HFF-Myc (cell line): ENCODE measurements around the gene TIAM1.

Source experiments
- DNase-seq: peaks from one replicate; pipeline ENCODE4 v3.0.0-alpha.2; 2011; ENCODE audit warnings: low read depth; ENCODE audit errors: extremely low read depth
- H3K4me3 ChIP-seq: replicated peaks from 2 replicates; pipeline ENCODE4 v1.5.1; 2011; ENCODE audit warnings: low read depth, mild to moderate bottlenecking, control low read depth, low read length
- CTCF ChIP-seq: IDR thresholded peaks from 2 replicates; pipeline ENCODE4 v1.5.1; 2012; ENCODE audit warnings: mild to moderate bottlenecking, low read depth, low read length, control low read depth; ENCODE audit errors: missing control alignments

The TIAM1 gene

GRCh38 chr21:31336739-31337040, 7.4 kb downstream of the TIAM1 start:
- no peak for TF ChIP-seq CTCF
- DNase-seq = no peak
- no peak overlapping the region for H3K4me3 ChIP-seq

GRCh38 chr21:31335957-31336738, 7.9 kb downstream of the TIAM1 start:
- DNase-seq = peak; percentile 29
- no peak for TF ChIP-seq CTCF
- no peak overlapping the region for H3K4me3 ChIP-seq

GRCh38 chr21:31334648-31335121, 9.4 kb downstream of the TIAM1 start:
- TF ChIP-seq CTCF = no peak
- no peak for DNase-seq
- H3K4me3 ChIP-seq = no peak overlapping the region

- no peak for TF ChIP-seq CTCF
- no peak for DNase-seq
- no peak overlapping the region for H3K4me3 ChIP-seq
These were observed 11.5 kb downstream of the TIAM1 start for GRCh38 chr21:31332525-31332924.

- DNase-seq = no peak
- no peak for TF ChIP-seq CTCF
- H3K4me3 ChIP-seq = no peak overlapping the region
These were observed 12.8 kb downstream of the TIAM1 start for GRCh38 chr21:31331231-31331630.

- no peak overlapping the region for H3K4me3 ChIP-seq
- TF ChIP-seq CTCF = no peak
- DNase-seq = no peak
These were observed 13.9 kb downstream of the TIAM1 start for GRCh38 chr21:31330144-31330483.
